GM18873 (cell line): Measurements from ENCODE around the gene MEIKIN.
"Not testable (repeated sequence)": the region's sequence is repeated elsewhere in the genome, so short reads cannot be mapped to it uniquely, and the experiment has no call there.

Experiments used
- ATAC-seq: cut with Tn5 transposase; IDR thresholded peaks from one replicate; pipeline ENCODE4 v1.9.1; 2021; ENCODE audit warnings: mild to moderate bottlenecking, moderate library complexity, moderate number of reproducible peaks; ENCODE audit not compliant: unreplicated experiment, low FRiP score

The MEIKIN gene

GRCh38 chr5:131916481-131916880, 29.0 kb downstream of the MEIKIN start:
- ATAC-seq = no peak

- ATAC-seq = no peak
Measured at GRCh38 chr5:131914472-131914871, 31.0 kb downstream of the MEIKIN start.

GRCh38 chr5:131913603-131914002, 31.9 kb downstream of the MEIKIN start:
- ATAC-seq = no peak

GRCh38 chr5:131906668-131907067, 38.8 kb downstream of the MEIKIN start:
- ATAC-seq = no peak

- not testable (repeated sequence) for ATAC-seq
Measured at GRCh38 chr5:131902266-131902665, 43.2 kb downstream of the MEIKIN start.

- ATAC-seq = no peak
Measured at GRCh38 chr5:131899686-131900085, 45.8 kb downstream of the MEIKIN start.

- ATAC-seq = no peak
Measured at GRCh38 chr5:131883984-131884383, 61.5 kb downstream of the MEIKIN start.

- no peak for ATAC-seq
Measured at GRCh38 chr5:131879705-131880104, 65.8 kb downstream of the MEIKIN start.

GRCh38 chr5:131877873-131878272, 67.6 kb downstream of the MEIKIN start:
- ATAC-seq = no peak

- not testable (repeated sequence) for ATAC-seq
Measured at GRCh38 chr5:131871251-131871650, 74.2 kb downstream of the MEIKIN start.

GRCh38 chr5:131867524-131867923, 77.9 kb downstream of the MEIKIN start:
- no peak for ATAC-seq

GRCh38 chr5:131863700-131864099, 81.8 kb downstream of the MEIKIN start:
- ATAC-seq = no peak

- ATAC-seq = no peak
Measured at GRCh38 chr5:131857388-131857787, 88.1 kb downstream of the MEIKIN start.

GRCh38 chr5:131855452-131855851, 90.0 kb downstream of the MEIKIN start:
- no peak for ATAC-seq

GRCh38 chr5:131854134-131854533, 91.3 kb downstream of the MEIKIN start:
- peak; percentile 70 for ATAC-seq

- no peak for ATAC-seq
Measured at GRCh38 chr5:131848662-131849061, 96.8 kb downstream of the MEIKIN start.

- no peak for ATAC-seq
Measured at GRCh38 chr5:131846536-131846935, 98.9 kb downstream of the MEIKIN start.

- no peak for ATAC-seq
Measured at GRCh38 chr5:131845828-131846227, 99.6 kb downstream of the MEIKIN start.

GRCh38 chr5:131842971-131843370, 102.5 kb downstream of the MEIKIN start:
- ATAC-seq = not testable (repeated sequence)

GRCh38 chr5:131832702-131833101, 112.8 kb downstream of the MEIKIN start:
- ATAC-seq = not testable (repeated sequence)

GRCh38 chr5:131825404-131826013, 120.0 kb downstream of the MEIKIN start:
- ATAC-seq = peak; percentile 90

- ATAC-seq = no peak
Measured at GRCh38 chr5:131824631-131825030, 120.8 kb downstream of the MEIKIN start.

- ATAC-seq = no peak
Measured at GRCh38 chr5:131821221-131821620, 124.2 kb downstream of the MEIKIN start.
